ENCODE results near the gene SGCG.

Gene SGCG

DNA sequence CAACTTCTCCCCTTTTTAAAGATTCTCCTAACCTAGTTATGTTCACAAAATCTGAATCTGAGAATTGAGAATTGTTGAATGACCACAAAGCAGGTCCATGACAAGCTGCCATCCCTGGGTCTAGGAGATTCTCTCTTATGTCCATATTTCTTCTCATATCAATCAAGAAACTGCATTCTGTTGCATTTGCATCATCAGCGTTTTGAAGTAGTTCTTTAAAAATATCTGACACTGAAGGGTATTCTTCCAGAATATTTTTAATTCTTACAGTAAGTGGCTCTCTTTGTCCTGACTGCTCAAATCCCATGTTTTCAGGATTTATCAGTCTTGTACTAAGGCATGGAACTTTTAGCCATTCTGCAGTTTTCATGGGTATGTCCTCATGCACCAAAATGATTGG is 158.4 kb downstream of the SGCG start:
- TF ChIP-seq, protein P1, sequence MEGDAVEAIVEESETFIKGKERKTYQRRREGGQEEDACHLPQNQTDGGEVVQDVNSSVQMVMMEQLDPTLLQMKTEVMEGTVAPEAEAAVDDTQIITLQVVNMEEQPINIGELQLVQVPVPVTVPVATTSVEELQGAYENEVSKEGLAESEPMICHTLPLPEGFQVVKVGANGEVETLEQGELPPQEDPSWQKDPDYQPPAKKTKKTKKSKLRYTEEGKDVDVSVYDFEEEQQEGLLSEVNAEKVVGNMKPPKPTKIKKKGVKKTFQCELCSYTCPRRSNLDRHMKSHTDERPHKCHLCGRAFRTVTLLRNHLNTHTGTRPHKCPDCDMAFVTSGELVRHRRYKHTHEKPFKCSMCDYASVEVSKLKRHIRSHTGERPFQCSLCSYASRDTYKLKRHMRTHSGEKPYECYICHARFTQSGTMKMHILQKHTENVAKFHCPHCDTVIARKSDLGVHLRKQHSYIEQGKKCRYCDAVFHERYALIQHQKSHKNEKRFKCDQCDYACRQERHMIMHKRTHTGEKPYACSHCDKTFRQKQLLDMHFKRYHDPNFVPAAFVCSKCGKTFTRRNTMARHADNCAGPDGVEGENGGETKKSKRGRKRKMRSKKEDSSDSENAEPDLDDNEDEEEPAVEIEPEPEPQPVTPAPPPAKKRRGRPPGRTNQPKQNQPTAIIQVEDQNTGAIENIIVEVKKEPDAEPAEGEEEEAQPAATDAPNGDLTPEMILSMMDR (IDR thresholded peaks at IDR 0.05; ENCODE audit: unreplicated experiment in 3 of 3): no peak
- Mint-ChIP-seq H3K27ac (no peak overlapping the region), H3K9me3 (peaks cover 37% of the 10 kb centered on the region), H3K27me3 (ENCODE audit: low read depth) (no peaks in the 10 kb centered on the region), H3K36me3 (ENCODE audit: low read depth) (peaks cover 86% of the 10 kb centered on the region), H3K4me3 (no peak overlapping the region), H3K4me1 (no peaks in the 10 kb centered on the region)

DNA sequence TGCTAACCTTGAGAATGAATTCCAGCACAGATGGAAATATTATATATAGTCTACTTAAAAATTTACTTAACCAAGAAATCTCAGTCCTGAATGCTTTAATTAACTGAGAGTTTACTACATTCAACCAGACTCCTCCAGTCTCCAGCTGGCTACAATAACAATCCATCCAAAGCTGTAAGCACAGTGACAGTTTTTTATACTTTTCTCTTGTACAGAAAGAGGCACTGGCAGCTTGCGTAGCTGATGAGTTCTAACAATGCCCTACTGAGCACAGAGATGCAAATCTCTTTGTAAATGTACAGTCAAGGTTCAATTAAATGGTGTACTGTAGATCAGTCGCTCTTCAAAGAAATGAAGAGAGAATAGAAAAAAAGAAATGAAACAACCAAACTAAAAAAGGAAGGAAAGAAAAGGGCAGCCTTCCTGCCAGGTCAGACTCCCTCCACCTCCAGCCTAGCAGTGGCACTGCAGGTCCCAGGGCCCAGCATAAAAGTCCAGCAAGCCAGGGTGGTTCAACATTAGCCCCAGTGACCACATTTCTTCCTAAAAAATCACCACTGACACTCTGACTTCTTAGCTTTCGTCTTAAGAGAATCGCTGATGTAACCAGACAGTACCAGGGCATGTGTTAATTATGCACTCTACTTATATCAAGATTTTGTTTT is 164.3 kb downstream of the SGCG start:
- Mint-ChIP-seq H3K36me3 (ENCODE audit: low read depth) (peaks cover 77% of the 10 kb centered on the region), H3K4me3 (no peak overlapping the region), H3K27ac (peak overlapping the region in 2 of 3 experiments; percentile 46 to 49), H3K4me1 (no peaks in the 10 kb centered on the region), H3K27me3 (ENCODE audit: low read depth) (no peaks in the 10 kb centered on the region), H3K9me3 (peaks cover 5% of the 10 kb centered on the region)
- TF ChIP-seq, protein P1 (IDR thresholded peaks at IDR 0.05; ENCODE audit: unreplicated experiment in 3 of 3): no peak

DNA sequence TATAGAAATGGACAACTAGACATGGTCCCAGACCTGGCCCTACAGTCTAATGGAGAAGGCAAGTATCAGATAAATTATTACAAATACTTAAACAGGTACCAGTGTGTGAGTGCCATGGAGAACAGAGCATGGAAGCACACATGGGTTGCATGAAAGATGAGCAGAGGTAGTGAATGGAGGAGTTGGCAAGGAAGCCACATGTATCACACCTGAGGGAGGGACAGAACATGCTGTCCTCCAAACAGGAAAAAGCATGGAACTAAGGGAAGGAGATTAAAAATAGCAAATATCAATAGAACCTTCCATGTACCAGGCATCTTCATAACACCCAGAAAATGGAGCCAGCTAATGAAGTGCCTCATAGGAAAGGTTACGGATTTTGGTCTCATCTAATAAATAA is 166.8 kb downstream of the SGCG start:
- H3K36me3 Mint-ChIP-seq (ENCODE audit: low read depth): peaks cover 81% of the 10 kb centered on the region
- no peak overlapping the region for H3K4me3 Mint-ChIP-seq
- H3K9me3 Mint-ChIP-seq: no peaks in the 10 kb centered on the region
- H3K27ac Mint-ChIP-seq: no peak overlapping the region
- no peaks in the 10 kb centered on the region for H3K4me1 Mint-ChIP-seq
- TF ChIP-seq, protein P1 (IDR thresholded peaks at IDR 0.05; ENCODE audit: unreplicated experiment in 3 of 3): no peak
- H3K27me3 Mint-ChIP-seq (ENCODE audit: low read depth): no peaks in the 10 kb centered on the region

DNA sequence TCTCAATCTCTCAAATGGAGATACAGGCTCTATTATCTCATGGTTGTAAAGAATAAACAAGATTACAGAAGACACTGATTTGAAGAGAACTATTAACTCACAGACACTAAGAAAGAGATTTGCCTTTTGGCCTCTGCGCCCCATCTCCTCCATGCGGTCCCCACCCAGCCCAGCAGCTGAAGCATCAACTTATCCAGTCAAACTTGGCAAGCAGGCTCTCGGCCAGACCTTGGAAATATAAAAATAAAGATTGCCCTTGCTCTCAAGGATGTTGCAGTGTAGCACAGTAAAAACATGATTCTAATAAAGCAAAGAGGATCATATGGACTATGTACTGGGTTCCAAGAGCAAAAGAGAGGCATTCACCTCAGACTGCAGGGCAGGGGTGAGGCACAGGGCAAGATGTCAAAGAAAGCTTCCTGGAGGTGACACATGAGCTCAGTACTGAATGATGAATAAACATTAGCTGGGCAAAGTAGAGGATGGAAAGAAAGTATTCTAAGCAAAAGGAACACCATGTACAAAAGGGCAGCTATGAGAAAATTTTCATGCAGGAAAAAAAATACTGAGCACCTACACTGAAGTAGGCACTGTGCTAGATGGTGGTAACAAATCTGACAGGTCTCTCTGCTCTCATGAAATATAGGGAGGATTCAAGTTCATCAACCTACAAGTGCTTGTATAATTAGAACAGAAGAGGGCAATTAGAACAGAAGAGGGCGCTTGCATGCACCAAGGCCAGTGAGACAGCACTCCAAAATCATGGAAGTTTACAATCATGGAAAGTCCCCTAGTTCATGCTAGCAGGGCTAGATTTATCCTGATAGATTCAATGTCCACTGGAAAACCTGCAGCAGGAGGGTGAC is 167.7 kb downstream of the SGCG start:
- Mint-ChIP-seq H3K9me3 (no peaks in the 10 kb centered on the region), H3K4me1 (no peaks in the 10 kb centered on the region), H3K36me3 (ENCODE audit: low read depth) (peaks cover 85% of the 10 kb centered on the region), H3K4me3 (no peak overlapping the region), H3K27me3 (ENCODE audit: low read depth) (no peaks in the 10 kb centered on the region), H3K27ac (no peak overlapping the region)
- TF ChIP-seq, protein P1 (IDR thresholded peaks at IDR 0.05; ENCODE audit: unreplicated experiment in 3 of 3): no peak

DNA sequence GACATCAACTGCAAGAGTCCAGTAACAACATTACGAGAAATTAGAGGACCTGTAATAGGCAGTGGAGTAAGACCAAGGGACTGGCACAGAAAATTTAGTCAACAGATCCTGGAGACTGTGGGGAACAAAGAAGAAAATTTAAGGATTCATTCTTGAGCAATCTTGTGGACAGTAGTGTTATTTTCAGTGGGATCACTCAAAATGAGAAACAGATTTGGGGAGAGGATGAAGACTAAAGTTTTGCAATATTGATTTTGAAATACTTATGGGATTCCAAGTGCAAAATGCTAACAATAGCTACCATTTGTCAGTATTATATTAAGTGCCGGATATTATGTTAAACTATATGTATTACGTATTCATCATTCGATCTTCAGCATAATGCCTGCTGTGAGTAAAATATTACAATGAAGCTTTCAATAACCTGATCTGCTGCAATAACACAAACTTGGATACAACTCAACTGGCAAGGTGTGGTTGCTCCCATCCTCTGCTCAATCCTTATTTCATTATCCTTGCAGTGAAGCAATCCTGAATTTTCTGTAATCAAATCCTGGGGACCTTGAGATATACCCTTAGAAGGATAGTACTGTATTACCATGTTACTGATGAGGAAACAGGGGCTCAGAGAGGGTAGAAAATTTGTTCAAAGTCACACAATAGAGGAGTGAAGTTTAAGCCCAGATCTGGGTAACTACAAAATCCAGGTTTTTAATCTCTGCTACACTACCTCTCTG is 168.6 kb downstream of the SGCG start:
- Mint-ChIP-seq H3K4me3 (no peak overlapping the region), H3K36me3 (ENCODE audit: low read depth) (peaks cover 78% of the 10 kb centered on the region), H3K27ac (peak overlapping the region in 2 of 3 experiments; percentile 5 to 43), H3K27me3 (ENCODE audit: low read depth) (no peaks in the 10 kb centered on the region), H3K9me3 (no peaks in the 10 kb centered on the region), H3K4me1 (no peaks in the 10 kb centered on the region)
- TF ChIP-seq, protein P1 (IDR thresholded peaks at IDR 0.05; ENCODE audit: unreplicated experiment in 3 of 3): no peak

Data from nephron (organoid).